Tibial artery (tissue), 4 donors: ENCODE results near the gene NKX1-2.
A peak's percentile ranks its signal among the peaks of the same experiment; 100 is the strongest.

Source experiments
- DNase-seq, 2 donors: peaks; one replicate each; pipeline ENCODE4 v3.0.0-alpha.2; 2019
- H3K27ac ChIP-seq, 2 donors: fragments of 200-600 bp; sonication (generic) in 1 of 2; 1 replicate in 1 of 2; 2 replicates in 1 of 2; pipeline ENCODE4 v1.5.1; 2018 to 2019; ENCODE audit warnings: mild to moderate bottlenecking in 1 of 2
- H3K27me3 ChIP-seq, 2 donors: fragments of 200-600 bp; sonication (generic) in 1 of 2; one replicate each; pipeline versions ENCODE4 v1.5.1 to v1.6.0; 2016 to 2019
- H3K36me3 ChIP-seq, 3 donors: fragments of 200-600 bp; sonication (generic) in 2 of 3; one replicate each; pipeline ENCODE4 v1.5.1; 2016 to 2019; ENCODE audit warnings: mild to moderate bottlenecking in 2 of 3
- H3K4me1 ChIP-seq, 4 donors: fragments of 200-600 bp; sonication (generic) in 2 of 4; 1 replicate in 3 of 4; 2 replicates in 1 of 4; pipeline ENCODE4 v1.5.1; 2016 to 2019
- H3K4me3 ChIP-seq, 2 donors: fragments of 200-600 bp; sonication (generic) in 1 of 2; 1 replicate in 1 of 2; 2 replicates in 1 of 2; pipeline ENCODE4 v1.5.1; 2018 to 2019; ENCODE audit warnings: mild to moderate bottlenecking in 2 of 2
- H3K9me3 ChIP-seq, 3 donors: fragments of 200-600 bp; sonication (generic) in 1 of 3; one replicate each; pipeline ENCODE4 v1.5.1; 2016 to 2019
- intact Hi-C: fragments of 100-400 bp; cut with DNase I; formaldehyde crosslinking; loops from one replicate; pipeline ENCODE4 v1.15.0; 2023; ENCODE audit warnings: low total_unique reads
- TF ChIP-seq, protein P1 (sequence below), 2 experiments: fragments of 200-600 bp in 1 of 2; fragments of 450-650 bp in 1 of 2; IDR thresholded peaks; one replicate each; pipeline ENCODE4 v1.5.1; 2017 to 2019; ENCODE audit warnings: antibody characterized with exemption in 2 of 2, mild to moderate bottlenecking in 1 of 2, moderate library complexity in 1 of 2

Gene NKX1-2

DNA sequence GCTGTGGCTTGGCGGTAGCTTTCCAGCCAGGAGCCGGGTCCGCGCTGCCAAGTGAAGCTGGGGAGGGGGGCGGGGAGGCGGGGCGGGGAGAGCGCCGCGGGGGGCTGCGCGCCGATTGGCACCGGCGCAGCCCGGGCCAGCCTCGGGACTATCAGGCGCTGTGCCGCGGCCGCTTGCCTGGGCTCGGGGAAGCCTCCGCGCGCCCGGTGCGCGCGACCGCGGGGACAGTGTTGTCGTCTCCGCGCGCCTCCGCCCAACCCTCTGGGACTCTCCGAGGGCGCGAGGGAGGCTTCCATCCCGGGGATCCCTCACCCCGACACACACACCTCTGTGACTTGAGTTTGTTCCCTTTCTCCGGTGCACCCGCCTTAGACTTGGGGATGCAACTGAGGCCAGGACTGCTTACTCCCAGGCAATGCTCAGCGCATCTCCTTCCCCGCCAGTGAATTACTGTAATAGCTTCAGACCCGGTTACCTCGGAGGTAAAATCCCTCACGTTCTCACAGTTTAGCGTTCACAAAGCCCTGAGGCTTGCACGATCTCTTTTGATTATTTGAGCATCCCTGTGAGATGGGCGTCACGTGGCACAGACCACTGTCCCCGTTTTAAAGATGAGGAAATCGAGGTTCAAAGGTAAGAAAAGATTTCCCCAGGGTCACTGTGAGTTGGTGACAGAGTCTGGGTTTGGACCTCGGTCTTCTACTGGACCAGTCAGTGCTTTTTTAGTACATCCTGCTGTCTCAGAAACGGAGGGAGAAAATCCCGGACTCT is at the start of gene NKX1-2:
TSS of gene NKX1-2 (minus strand) at position 24 of the 771 bp plus-strand sequence. CDS start 92 bp downstream, outside the sequence.
- Histone ChIP-seq H3K4me3 (peak within 1 kb of the TSS in 1 of 2 donors; percentile 35), H3K27me3 (peaks cover 4 to 89% of the 10 kb centered on the region in 2 donors), H3K27ac (no peak within 1 kb of the TSS), H3K9me3 (no peaks in the 10 kb centered on the region), H3K4me1 (peaks cover 0 to 35% (median 32%) of the 10 kb centered on the region in 4 donors), H3K36me3 (no peaks in the 10 kb centered on the region)
- DNase-seq, result no peak
- TF ChIP-seq, protein P1, sequence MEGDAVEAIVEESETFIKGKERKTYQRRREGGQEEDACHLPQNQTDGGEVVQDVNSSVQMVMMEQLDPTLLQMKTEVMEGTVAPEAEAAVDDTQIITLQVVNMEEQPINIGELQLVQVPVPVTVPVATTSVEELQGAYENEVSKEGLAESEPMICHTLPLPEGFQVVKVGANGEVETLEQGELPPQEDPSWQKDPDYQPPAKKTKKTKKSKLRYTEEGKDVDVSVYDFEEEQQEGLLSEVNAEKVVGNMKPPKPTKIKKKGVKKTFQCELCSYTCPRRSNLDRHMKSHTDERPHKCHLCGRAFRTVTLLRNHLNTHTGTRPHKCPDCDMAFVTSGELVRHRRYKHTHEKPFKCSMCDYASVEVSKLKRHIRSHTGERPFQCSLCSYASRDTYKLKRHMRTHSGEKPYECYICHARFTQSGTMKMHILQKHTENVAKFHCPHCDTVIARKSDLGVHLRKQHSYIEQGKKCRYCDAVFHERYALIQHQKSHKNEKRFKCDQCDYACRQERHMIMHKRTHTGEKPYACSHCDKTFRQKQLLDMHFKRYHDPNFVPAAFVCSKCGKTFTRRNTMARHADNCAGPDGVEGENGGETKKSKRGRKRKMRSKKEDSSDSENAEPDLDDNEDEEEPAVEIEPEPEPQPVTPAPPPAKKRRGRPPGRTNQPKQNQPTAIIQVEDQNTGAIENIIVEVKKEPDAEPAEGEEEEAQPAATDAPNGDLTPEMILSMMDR (IDR thresholded peaks at IDR 0.05), result no peak
- intact Hi-C loops, result no loop called here

DNA sequence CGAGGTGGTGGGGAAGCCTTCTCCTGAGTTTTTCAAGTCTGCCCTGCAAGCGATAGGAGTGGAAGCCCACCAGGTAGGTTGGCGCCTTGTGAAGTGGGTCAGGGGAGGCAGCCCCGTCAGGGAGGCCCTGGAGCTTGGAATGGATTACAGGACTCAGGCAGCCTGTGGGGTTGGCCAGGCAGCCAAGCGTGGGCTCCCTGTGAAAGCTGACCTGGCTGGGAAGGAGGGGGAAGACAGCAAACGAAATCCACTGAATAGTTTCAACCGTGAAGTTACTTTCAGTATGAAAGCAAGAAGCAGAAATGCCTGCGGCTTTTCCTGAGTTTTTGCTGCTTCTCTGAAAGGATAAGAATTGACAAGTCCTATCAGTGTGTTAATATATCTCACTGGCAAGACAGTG is 48.2 kb upstream of the NKX1-2 start:
- Histone ChIP-seq H3K4me1 (no peaks in the 10 kb centered on the region), H3K9me3 (peaks cover 0 to 5% (median 0%) of the 10 kb centered on the region in 3 donors), H3K27ac (no peak overlapping the region), H3K4me3 (no peak overlapping the region), H3K36me3 (peaks cover 0 to 9% (median 7%) of the 10 kb centered on the region in 3 donors), H3K27me3 (no peaks in the 10 kb centered on the region)
- intact Hi-C loops, result no loop called here
- TF ChIP-seq, protein P1 (IDR thresholded peaks at IDR 0.05), result no peak
- DNase-seq, result no peak

DNA sequence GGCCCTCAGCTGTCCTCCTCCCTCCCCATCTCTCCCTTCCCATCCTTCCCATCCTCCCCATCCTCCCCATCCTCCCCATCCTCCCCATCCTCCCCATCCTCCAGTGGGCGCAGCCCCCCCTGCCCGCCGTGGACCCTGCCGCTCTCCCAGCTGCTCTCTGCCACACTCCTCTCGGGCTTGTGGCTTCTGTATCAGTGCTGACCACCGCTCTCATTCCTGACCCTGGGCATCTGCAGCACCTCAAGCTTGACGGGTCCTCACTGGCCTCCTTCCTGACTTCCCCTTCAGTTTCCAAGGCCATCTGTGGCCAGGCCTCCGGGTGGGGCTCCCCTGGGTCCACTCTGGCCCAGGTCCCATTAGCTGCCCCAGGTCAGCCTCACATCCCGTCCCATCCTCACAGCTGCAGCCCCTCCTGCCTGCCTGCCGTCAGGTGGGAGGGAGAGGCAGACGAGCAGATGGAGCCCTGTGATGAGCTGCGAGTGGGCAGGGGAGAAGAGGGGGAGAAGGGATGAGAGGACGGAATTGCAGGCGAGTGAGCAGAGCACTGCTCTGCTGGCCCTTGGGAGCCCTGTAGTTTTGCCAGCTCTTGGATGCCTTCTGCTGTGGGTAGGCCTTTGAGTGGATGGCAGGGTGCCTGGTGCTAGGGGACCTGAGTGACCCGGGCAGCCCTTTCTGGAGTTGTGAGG is 47.5 kb upstream of the NKX1-2 start:
- Histone ChIP-seq H3K36me3 (peaks cover 0 to 9% (median 7%) of the 10 kb centered on the region in 3 donors), H3K4me1 (no peaks in the 10 kb centered on the region), H3K27ac (no peak overlapping the region), H3K27me3 (no peaks in the 10 kb centered on the region), H3K9me3 (peaks cover 0 to 5% (median 0%) of the 10 kb centered on the region in 3 donors), H3K4me3 (no peak overlapping the region)
- TF ChIP-seq, protein P1 (IDR thresholded peaks at IDR 0.05), result no peak
- intact Hi-C loops, result no loop called here
- no peak for DNase-seq

DNA sequence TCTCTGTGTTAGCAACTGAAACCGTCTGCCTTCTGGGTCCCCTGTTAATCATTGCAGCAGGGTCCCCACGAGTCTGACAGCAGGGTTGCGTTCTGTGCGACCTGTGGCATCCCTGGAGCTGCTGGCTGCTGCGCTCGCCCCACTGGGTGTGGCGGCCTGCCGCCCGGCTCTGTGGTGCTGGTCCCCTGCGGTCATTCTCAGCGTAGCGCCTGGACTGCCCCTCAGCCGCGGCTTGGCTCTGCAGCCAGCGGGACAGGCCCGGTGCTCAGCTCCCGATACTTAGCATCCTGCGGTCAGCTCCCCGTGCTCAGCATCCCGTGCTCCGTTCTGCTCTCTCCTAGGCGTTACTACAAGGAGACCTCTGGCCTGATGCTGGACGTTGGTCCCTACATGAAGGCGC is 46.8 kb upstream of the NKX1-2 start:
- no peak for DNase-seq

DNA sequence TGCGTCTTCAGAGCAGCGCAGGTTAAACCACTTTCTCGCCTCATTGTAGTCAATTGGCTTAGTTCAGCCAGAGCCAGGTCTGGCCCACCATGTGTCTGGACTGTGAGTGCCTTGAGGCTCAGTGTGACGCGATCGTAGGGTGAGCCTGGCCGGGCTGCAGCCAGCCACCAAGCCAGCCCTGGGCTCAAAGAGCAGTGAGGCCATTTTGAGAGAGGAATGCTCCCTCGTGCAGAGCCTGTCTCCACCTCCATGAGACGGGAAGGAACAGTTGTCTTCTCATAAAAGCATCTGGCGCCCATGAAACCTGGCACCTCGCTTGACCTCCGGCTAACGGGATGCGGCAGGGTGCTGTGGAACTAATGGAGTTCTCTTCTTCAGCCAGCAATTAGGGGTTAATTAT is 46.3 kb upstream of the NKX1-2 start:
- H3K27ac ChIP-seq, result no peak overlapping the region
- H3K9me3 ChIP-seq, result peaks cover 0 to 5% (median 0%) of the 10 kb centered on the region in 3 donors
- intact Hi-C loops, result no loop called here
- TF ChIP-seq, protein P1 (IDR thresholded peaks at IDR 0.05), result no peak
- peaks cover 4 to 7% (median 7%) of the 10 kb centered on the region in 3 donors for H3K36me3 ChIP-seq
- H3K4me1 ChIP-seq, result no peaks in the 10 kb centered on the region
- DNase-seq, result no peak
- no peak overlapping the region for H3K4me3 ChIP-seq
- H3K27me3 ChIP-seq, result no peaks in the 10 kb centered on the region

More for the DNA sequence above, 46.8 kb upstream of the NKX1-2 start:
- no peak overlapping the region for H3K4me3 ChIP-seq
- H3K27ac ChIP-seq, result no peak overlapping the region
- H3K27me3 ChIP-seq, result no peaks in the 10 kb centered on the region
- intact Hi-C loops, result no loop called here
- H3K4me1 ChIP-seq, result no peaks in the 10 kb centered on the region
- TF ChIP-seq, protein P1 (IDR thresholded peaks at IDR 0.05), result no peak
- H3K9me3 ChIP-seq, result peaks cover 0 to 5% (median 0%) of the 10 kb centered on the region in 3 donors
- H3K36me3 ChIP-seq, result peaks cover 0 to 9% (median 7%) of the 10 kb centered on the region in 3 donors
